Central memory CD4-positive, alpha-beta T cell (primary cell): ENCODE measurements around the gene PM20D1.
A peak's percentile ranks its signal among the peaks of the same experiment; 100 is the strongest.
"Not testable (repeated sequence)": the region's sequence is repeated elsewhere in the genome, so short reads cannot be mapped to it uniquely, and the experiment has no call there.

Source experiments
- DNase-seq: peaks from one replicate; pipeline ENCODE4 v3.0.0; 2022

Gene PM20D1

GRCh38 chr1:205840146-205840923 lies 9.6 kb downstream of the PM20D1 start:
- DNase-seq, result no peak

- DNase-seq, result no peak
These were observed 12.5 kb downstream of the PM20D1 start for GRCh38 chr1:205837382-205837970.

GRCh38 chr1:205834751-205835150 lies 15.2 kb downstream of the PM20D1 start:
- DNase-seq, result no peak

GRCh38 chr1:205832326-205832751 lies 17.6 kb downstream of the PM20D1 start:
- DNase-seq, result no peak

GRCh38 chr1:205827623-205828022 lies 22.3 kb downstream of the PM20D1 start:
- no peak for DNase-seq

GRCh38 chr1:205826995-205827394 lies 22.9 kb downstream of the PM20D1 start:
- no peak for DNase-seq

GRCh38 chr1:205826016-205826806 lies 23.7 kb downstream of the PM20D1 start:
- DNase-seq, result no peak

- DNase-seq, result no peak
These were observed 25.8 kb downstream of the PM20D1 start for GRCh38 chr1:205824180-205824579.

GRCh38 chr1:205823260-205823659 lies 26.7 kb downstream of the PM20D1 start:
- not testable (repeated sequence) for DNase-seq

GRCh38 chr1:205822397-205822796 lies 27.5 kb downstream of the PM20D1 start:
- DNase-seq, result no peak

- no peak for DNase-seq
These were observed 31.9 kb downstream of the PM20D1 start for GRCh38 chr1:205817988-205818387.

- DNase-seq, result no peak
These were observed 32.6 kb downstream of the PM20D1 start for GRCh38 chr1:205817364-205817763.

GRCh38 chr1:205813755-205814058 lies 36.2 kb downstream of the PM20D1 start:
- DNase-seq, result peak; percentile 19

- DNase-seq, result peak; percentile 93
These were observed 36.8 kb downstream of the PM20D1 start, which contains the start of gene SLC41A1 for GRCh38 chr1:205812878-205813754. TSS of gene SLC41A1 (minus strand) at chr1:205813198. CDS start at chr1:205810441, 2,757 bp downstream.

GRCh38 chr1:205812271-205812877 lies 37.6 kb downstream of the PM20D1 start:
- peak; percentile 6 for DNase-seq

- DNase-seq, result no peak
These were observed 38.3 kb downstream of the PM20D1 start for GRCh38 chr1:205811660-205812059.

- no peak for DNase-seq
These were observed 39.3 kb downstream of the PM20D1 start for GRCh38 chr1:205810448-205811157.

GRCh38 chr1:205809942-205810345 lies 40.0 kb downstream of the PM20D1 start:
- no peak for DNase-seq

GRCh38 chr1:205809469-205809868 lies 40.5 kb downstream of the PM20D1 start:
- DNase-seq, result no peak

- no peak for DNase-seq
These were observed 44.7 kb downstream of the PM20D1 start for GRCh38 chr1:205805082-205805711.

GRCh38 chr1:205804605-205805004 lies 45.3 kb downstream of the PM20D1 start:
- DNase-seq, result no peak
